Mucosa of rectum (tissue), 2 donors: ENCODE data around the gene ZKSCAN8.
"Not testable (repeated sequence)": the region's sequence is repeated elsewhere in the genome, so short reads cannot be mapped to it uniquely, and the experiment has no call there.

Experiments
- H3K27ac ChIP-seq, 2 donors: one replicate each; pipeline ENCODE4 v1.7.0; 2013; ENCODE audit warnings: inconsistent platforms in 2 of 2, low read depth in 2 of 2, low read length in 2 of 2
- H3K27me3 ChIP-seq, 2 donors: one replicate each; pipeline ENCODE4 v1.7.0; 2013; ENCODE audit warnings: low read length in 2 of 2; ENCODE audit not compliant: control insufficient read depth in 2 of 2, insufficient read depth in 2 of 2
- H3K36me3 ChIP-seq, 2 donors: one replicate each; pipeline ENCODE4 v1.7.0; 2013; ENCODE audit warnings: low read length in 2 of 2; ENCODE audit not compliant: control insufficient read depth in 2 of 2, insufficient read depth in 2 of 2
- H3K4me1 ChIP-seq, 2 donors: one replicate each; pipeline ENCODE4 v1.7.0; 2013; ENCODE audit warnings: low read length in 2 of 2, mild to moderate bottlenecking in 1 of 2; ENCODE audit not compliant: control insufficient read depth in 2 of 2, insufficient read depth in 2 of 2
- H3K4me3 ChIP-seq, 2 donors: one replicate each; pipeline ENCODE4 v1.7.0; 2013; ENCODE audit warnings: low read length in 2 of 2
- H3K9ac ChIP-seq, 2 donors: one replicate each; pipeline ENCODE4 v1.7.0; 2013; ENCODE audit warnings: low read length in 2 of 2, low read depth in 1 of 2, mild to moderate bottlenecking in 1 of 2
- H3K9me3 ChIP-seq, 2 donors: one replicate each; pipeline ENCODE4 v1.7.0; 2013; ENCODE audit warnings: low read length in 2 of 2; ENCODE audit not compliant: control insufficient read depth in 2 of 2
- donor health status: healthy.
- donor health status: Normal muscosa, but diverticular disease.

ZKSCAN8 gene

DNA sequence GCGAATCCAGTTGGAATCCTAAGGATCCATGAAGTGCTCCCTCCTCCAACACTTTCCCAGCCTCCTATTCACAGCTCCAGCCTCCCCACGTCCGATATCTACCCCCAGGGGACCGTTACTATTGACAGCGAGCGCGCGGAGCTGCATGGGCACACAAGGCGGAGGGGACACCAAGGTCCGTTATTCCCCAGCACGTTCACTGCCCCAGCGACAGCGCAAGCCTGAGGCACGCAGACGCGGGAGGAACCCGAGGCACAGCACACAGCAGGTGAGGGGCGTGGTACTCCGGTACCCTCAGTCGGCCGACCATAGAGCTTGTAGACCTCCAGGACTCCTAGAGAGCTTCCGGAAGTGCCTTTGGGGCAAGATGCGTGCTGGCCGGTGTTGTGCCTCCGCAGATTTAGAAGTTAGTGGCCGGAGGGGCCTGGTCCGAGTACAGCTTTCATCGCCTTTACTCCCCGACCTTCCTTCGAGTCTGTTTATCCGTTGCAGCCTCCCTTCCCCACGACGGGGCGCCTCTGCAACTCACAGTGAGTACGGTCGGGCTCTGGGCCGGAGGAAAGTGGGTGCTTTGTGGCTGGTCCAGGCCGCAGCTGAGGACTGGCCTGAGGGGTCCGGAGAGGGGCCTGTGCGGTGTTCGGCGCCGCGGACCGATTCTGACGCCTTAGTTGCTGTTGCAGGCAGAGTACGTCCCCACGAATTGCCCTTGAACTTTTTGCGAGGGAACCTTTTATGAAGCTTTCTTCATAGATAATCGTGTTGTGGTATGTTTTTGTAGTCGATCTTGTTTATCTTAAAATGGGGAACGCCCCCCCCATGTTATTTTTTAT is at the start of gene ZKSCAN8:
TSS of gene ZKSCAN8 (plus strand) at position 384 of the 830 bp plus-strand sequence. CDS start 6,525 bp downstream, outside the sequence.
- Histone ChIP-seq H3K4me3 (peak within 1 kb of the TSS; percentile 94 to 97), H3K36me3 (peaks cover 6 to 7% of the 10 kb centered on the region in 2 donors), H3K27me3 (no peaks in the 10 kb centered on the region), H3K4me1 (peaks cover 15 to 19% of the 10 kb centered on the region in 2 donors), H3K27ac (peak within 1 kb of the TSS; percentile 44 to 65), H3K9me3 (no peaks in the 10 kb centered on the region), H3K9ac (peak within 1 kb of the TSS; percentile 71 to 83)

GRCh38 chr6:28102222-28102621 is 39.5 kb upstream of the ZKSCAN8 start:
- H3K4me3 ChIP-seq, H3K36me3 ChIP-seq, H3K27ac ChIP-seq, H3K27me3 ChIP-seq, H3K4me1 ChIP-seq, H3K9ac ChIP-seq, H3K9me3 ChIP-seq: not testable (repeated sequence)

DNA sequence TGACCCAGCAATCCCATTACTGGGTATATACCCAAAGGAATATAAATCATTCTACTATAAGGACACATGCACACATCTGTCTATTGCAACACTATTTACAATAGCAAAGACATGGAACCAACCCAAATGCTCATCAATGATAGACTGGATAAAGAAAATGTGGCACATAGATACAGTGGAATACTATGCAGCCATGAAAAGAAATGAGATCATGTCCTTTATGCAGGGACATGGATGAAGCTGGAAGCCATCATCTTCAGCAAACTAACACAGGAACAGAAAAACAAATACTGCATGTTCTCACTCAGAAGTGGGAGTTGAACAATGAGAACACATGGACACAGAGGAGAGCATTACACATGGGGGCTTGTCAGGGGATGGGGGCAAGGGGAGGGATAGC is 39.0 kb upstream of the ZKSCAN8 start:
- not testable (repeated sequence) for H3K9me3 ChIP-seq, H3K27me3 ChIP-seq, H3K27ac ChIP-seq, H3K36me3 ChIP-seq, H3K9ac ChIP-seq, H3K4me3 ChIP-seq, H3K4me1 ChIP-seq

- Histone ChIP-seq H3K27me3 (peaks cover 0 to 2% of the 10 kb centered on the region in 2 donors), H3K9me3 (no peaks in the 10 kb centered on the region), H3K9ac (peak overlapping the region; percentile 86 to 92), H3K4me3 (peak overlapping the region; percentile 81 to 89), H3K4me1 (peaks cover 2 to 5% of the 10 kb centered on the region in 2 donors), H3K27ac (peak overlapping the region; percentile 83 to 89), H3K36me3 (no peaks in the 10 kb centered on the region)
These were observed 37.1 kb upstream of the ZKSCAN8 start for GRCh38 chr6:28104392-28105244.

GRCh38 chr6:28105245-28105639 is 36.4 kb upstream of the ZKSCAN8 start:
- Histone ChIP-seq H3K27ac (peak overlapping the region; percentile 83 to 89), H3K9ac (peak overlapping the region; percentile 86 to 92), H3K36me3 (no peaks in the 10 kb centered on the region), H3K9me3 (no peaks in the 10 kb centered on the region), H3K4me3 (peak overlapping the region; percentile 81 to 89), H3K27me3 (peaks cover 0 to 2% of the 10 kb centered on the region in 2 donors), H3K4me1 (peaks cover 2 to 5% of the 10 kb centered on the region in 2 donors)

GRCh38 chr6:28107506-28107905 is 34.2 kb upstream of the ZKSCAN8 start:
- no peaks in the 10 kb centered on the region for H3K9me3 ChIP-seq
- H3K4me3 ChIP-seq = no peak overlapping the region
- no peaks in the 10 kb centered on the region for H3K36me3 ChIP-seq
- H3K4me1 ChIP-seq = peaks cover 2 to 5% of the 10 kb centered on the region in 2 donors
- no peak overlapping the region for H3K9ac ChIP-seq
- H3K27ac ChIP-seq = no peak overlapping the region
- H3K27me3 ChIP-seq = peaks cover 0 to 2% of the 10 kb centered on the region in 2 donors

DNA sequence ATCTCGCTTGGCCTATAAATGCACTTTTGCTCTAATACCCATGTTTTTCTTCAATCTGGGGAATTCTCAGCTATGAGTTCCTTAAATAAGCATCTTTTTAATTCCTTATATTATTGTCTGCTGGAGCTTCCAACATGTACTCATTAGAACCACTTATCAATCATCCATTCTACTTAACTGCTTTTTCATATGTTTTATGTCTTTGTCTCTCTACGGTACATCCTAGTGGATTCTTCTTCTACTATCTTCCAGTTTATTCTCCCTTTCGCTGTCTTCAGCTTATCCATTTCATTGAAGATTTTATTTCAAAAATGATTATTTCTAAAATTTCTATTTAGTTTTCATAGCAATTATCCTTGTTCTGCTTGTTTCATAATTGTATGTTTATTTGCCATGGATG is 29.7 kb upstream of the ZKSCAN8 start:
- no peaks in the 10 kb centered on the region for H3K9me3 ChIP-seq
- no peak overlapping the region for H3K9ac ChIP-seq
- H3K4me3 ChIP-seq = no peak overlapping the region
- H3K36me3 ChIP-seq = peaks cover 0 to 5% of the 10 kb centered on the region in 2 donors
- H3K4me1 ChIP-seq = no peaks in the 10 kb centered on the region
- peaks cover 0 to 2% of the 10 kb centered on the region in 2 donors for H3K27me3 ChIP-seq
- H3K27ac ChIP-seq = no peak overlapping the region

GRCh38 chr6:28115799-28116198 is 25.9 kb upstream of the ZKSCAN8 start:
- no peaks in the 10 kb centered on the region for H3K4me1 ChIP-seq
- H3K27me3 ChIP-seq = no peaks in the 10 kb centered on the region
- no peaks in the 10 kb centered on the region for H3K9me3 ChIP-seq
- H3K27ac ChIP-seq = no peak overlapping the region
- no peak overlapping the region for H3K4me3 ChIP-seq
- no peak overlapping the region for H3K9ac ChIP-seq
- H3K36me3 ChIP-seq = peaks cover 3 to 5% of the 10 kb centered on the region in 2 donors

DNA sequence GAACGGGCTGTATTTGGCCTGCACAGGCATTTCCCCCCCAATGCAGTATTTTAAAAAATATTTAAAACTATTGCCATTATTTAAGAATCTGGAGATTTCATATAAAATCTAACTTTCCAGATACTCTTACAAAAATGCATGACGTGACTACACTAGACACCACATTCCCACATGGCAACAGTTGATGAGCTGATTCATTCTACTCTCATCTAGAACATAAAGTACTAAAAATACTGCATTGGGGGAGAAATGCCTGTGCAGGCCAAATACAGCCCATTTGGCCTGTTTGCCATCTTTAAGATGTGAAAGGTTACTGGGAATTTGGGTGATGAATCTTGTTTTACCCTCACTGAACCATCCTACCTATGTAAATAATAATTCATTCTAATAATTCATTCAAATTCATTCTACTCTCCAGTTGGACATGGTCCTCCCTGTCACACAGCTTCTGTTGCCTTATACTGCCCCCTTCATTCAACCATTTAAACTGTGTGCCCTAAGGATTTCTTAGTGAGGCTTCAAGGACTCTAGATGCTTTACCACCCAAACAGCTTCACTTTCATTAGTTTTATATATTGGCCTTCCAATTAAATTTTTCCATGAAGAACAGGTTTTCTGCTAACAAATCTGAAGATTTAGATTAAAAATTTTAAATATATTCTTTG is 24.2 kb upstream of the ZKSCAN8 start:
- Histone ChIP-seq H3K4me1 (no peaks in the 10 kb centered on the region), H3K4me3 (no peak overlapping the region), H3K9me3 (no peaks in the 10 kb centered on the region), H3K36me3 (peaks cover 3 to 5% of the 10 kb centered on the region in 2 donors), H3K9ac (no peak overlapping the region), H3K27ac (no peak overlapping the region), H3K27me3 (no peaks in the 10 kb centered on the region)
